Suprapubic skin (tissue), 4 donors: ENCODE measurements around the gene RAMACL. TPM values are rescaled to one million over a fixed set of nuclear protein-coding genes. Genes with fewer than 3 reads are reported as not detected.

Experiments used
- DNase-seq, 2 donors: peaks; one replicate each; pipeline ENCODE4 v3.0.0-alpha.2; 2019; ENCODE audit warnings: low spot score in 2 of 2
- H3K27ac ChIP-seq: fragments of 200-600 bp; sonication (generic); one replicate; pipeline ENCODE4 v1.5.1; 2019
- H3K27me3 ChIP-seq: fragments of 200-600 bp; sonication (generic); one replicate; pipeline ENCODE4 v1.5.1; 2019
- H3K36me3 ChIP-seq: fragments of 200-600 bp; sonication (generic); one replicate; pipeline ENCODE4 v1.5.1; 2019
- H3K4me1 ChIP-seq: fragments of 200-600 bp; sonication (generic); one replicate; pipeline ENCODE4 v1.5.1; 2019
- H3K4me3 ChIP-seq: fragments of 200-600 bp; sonication (generic); one replicate; pipeline ENCODE4 v1.5.1; 2019; ENCODE audit warnings: mild to moderate bottlenecking
- H3K9me3 ChIP-seq: fragments of 200-600 bp; sonication (generic); one replicate; pipeline ENCODE4 v1.5.1; 2019
- CTCF ChIP-seq, 2 donors: fragments of 200-600 bp in 1 of 2; fragments of 450-650 bp in 1 of 2; sonication (generic) in 1 of 2; IDR thresholded peaks; one replicate each; pipeline ENCODE4 v1.5.1; 2016 to 2019; ENCODE audit warnings: antibody characterized with exemption in 2 of 2, mild to moderate bottlenecking in 1 of 2, moderate library complexity in 1 of 2
- EP300 ChIP-seq: sonication (generic); formaldehyde crosslinking; IDR thresholded peaks from one replicate; pipeline ENCODE4 v1.6.1; 2017; ENCODE audit warnings: antibody characterized with exemption
- POLR2A ChIP-seq, 2 donors: fragments of 450-650 bp; IDR thresholded peaks; one replicate each; pipeline ENCODE4 v1.6.1; 2017; ENCODE audit warnings: antibody characterized with exemption in 2 of 2, mild to moderate bottlenecking in 2 of 2, moderate library complexity in 2 of 2
- POLR2AphosphoS5 ChIP-seq, 3 donors: sonication (generic); formaldehyde crosslinking; IDR thresholded peaks; one replicate each; pipeline ENCODE4 v1.6.1; 2017; ENCODE audit warnings: antibody characterized with exemption in 3 of 3
- WGBS: methylation state at CpG from one replicate; pipeline ENCODE4 v1.1.5; 2018; 5-methylcytosine and 5-hydroxymethylcytosine counted together
- total RNA-seq, 4 donors: library from RNA; depleted of rRNA; stranded (reverse); fragments of >200 nt; gene quantifications; one replicate each; pipeline ENCODE4 v1.1.0, GENCODE V29; 2016

Gene RAMACL
- total RNA-seq, 4 donors from 2014 or later, result 1.0 to 3.6 (median 1.1) TPM

- Histone ChIP-seq H3K27me3 (no peaks in the 10 kb centered on the region), H3K36me3 (peaks cover 3% of the 10 kb centered on the region), H3K4me1 (peaks cover 19% of the 10 kb centered on the region), H3K9me3 (no peaks in the 10 kb centered on the region), H3K27ac (peak overlapping the region; percentile 60), H3K4me3 (no peak overlapping the region)
- DNase-seq, result no peak
- WGBS, result 82% methylated on average over 21 of the region's 21 CpGs
- peak in 1 of 3 donors; percentile 55 for TF ChIP-seq POLR2AphosphoS5 (IDR thresholded peaks at IDR 0.05)
- TF ChIP-seq POLR2A (IDR thresholded peaks at IDR 0.05), result no peak
Measured at GRCh38 chr6:166615059-166615770, 28.7 kb upstream of the RAMACL start.

- WGBS, result 88% methylated on average over 10 of the region's 10 CpGs
- TF ChIP-seq EP300, result no peak
- no peak for TF ChIP-seq POLR2A (IDR thresholded peaks at IDR 0.05)
- TF ChIP-seq CTCF (IDR thresholded peaks at IDR 0.05), result no peak
- no peak for TF ChIP-seq POLR2AphosphoS5 (IDR thresholded peaks at IDR 0.05)
- H3K4me1 ChIP-seq, result peaks cover 13% of the 10 kb centered on the region
- no peak overlapping the region for H3K4me3 ChIP-seq
- DNase-seq, result no peak
- no peaks in the 10 kb centered on the region for H3K9me3 ChIP-seq
- peak overlapping the region; percentile 60 for H3K27ac ChIP-seq
- H3K27me3 ChIP-seq, result no peaks in the 10 kb centered on the region
- peaks cover 3% of the 10 kb centered on the region for H3K36me3 ChIP-seq
Measured at GRCh38 chr6:166614589-166614988, 28.1 kb upstream of the RAMACL start.

GRCh38 chr6:166614171-166614583 lies 27.7 kb upstream of the RAMACL start:
- peak overlapping the region; percentile 60 for H3K27ac ChIP-seq

GRCh38 chr6:166613027-166613426 lies 26.5 kb upstream of the RAMACL start:
- Histone ChIP-seq H3K4me3 (no peak overlapping the region), H3K9me3 (no peaks in the 10 kb centered on the region), H3K36me3 (no peaks in the 10 kb centered on the region), H3K27ac (no peak overlapping the region), H3K4me1 (peaks cover 7% of the 10 kb centered on the region), H3K27me3 (no peaks in the 10 kb centered on the region)
- TF ChIP-seq EP300 (no peak), POLR2AphosphoS5 (IDR thresholded peaks at IDR 0.05) (no peak), CTCF (IDR thresholded peaks at IDR 0.05) (no peak), POLR2A (IDR thresholded peaks at IDR 0.05) (no peak)
- WGBS, result 97% methylated on average over 7 of the region's 7 CpGs
- DNase-seq, result no peak

More at GRCh38 chr6:166614171-166614583, 27.7 kb upstream of the RAMACL start:
- no peak overlapping the region for H3K4me3 ChIP-seq
- no peaks in the 10 kb centered on the region for H3K9me3 ChIP-seq
- peaks cover 9% of the 10 kb centered on the region for H3K4me1 ChIP-seq
- TF ChIP-seq EP300 (no peak), POLR2AphosphoS5 (IDR thresholded peaks at IDR 0.05) (no peak), CTCF (IDR thresholded peaks at IDR 0.05) (no peak), POLR2A (IDR thresholded peaks at IDR 0.05) (no peak)
- WGBS, result 91% methylated on average over 12 of the region's 12 CpGs
- H3K27me3 ChIP-seq, result no peaks in the 10 kb centered on the region
- DNase-seq, result no peak
- peaks cover 3% of the 10 kb centered on the region for H3K36me3 ChIP-seq

- H3K4me3 ChIP-seq, result no peak overlapping the region
- peaks cover 7% of the 10 kb centered on the region for H3K4me1 ChIP-seq
- no peak for DNase-seq
- H3K27ac ChIP-seq, result no peak overlapping the region
- H3K9me3 ChIP-seq, result no peaks in the 10 kb centered on the region
- WGBS, result 90% methylated on average over 11 of the region's 11 CpGs
- no peaks in the 10 kb centered on the region for H3K27me3 ChIP-seq
- no peaks in the 10 kb centered on the region for H3K36me3 ChIP-seq
- no peak for TF ChIP-seq EP300
- TF ChIP-seq POLR2A (IDR thresholded peaks at IDR 0.05), result no peak
- no peak for TF ChIP-seq POLR2AphosphoS5 (IDR thresholded peaks at IDR 0.05)
- TF ChIP-seq CTCF (IDR thresholded peaks at IDR 0.05), result no peak
Measured at GRCh38 chr6:166612471-166612881, 26.0 kb upstream of the RAMACL start.
